IMR-90 (cell line): ENCODE measurements around the gene GDPD5. TPM values are rescaled to one million over a fixed set of nuclear protein-coding genes. Genes with fewer than 3 reads are reported as not detected.

ENCODE experiments used
- ATAC-seq: fragments of 200-7000 bp; cut with Tn5 transposase; 2 replicates; pipeline ENCODE4 v1.9.1; 2020; ENCODE audit warnings: low read depth, mild to moderate bottlenecking, moderate library complexity
- BruUV-seq: library from RNA; stranded (reverse); fragments of 400-500 nt; replicated peaks from 2 replicates; lab custom pipeline; 2021; lab: Mats Ljungman, UMichigan
- CTCF ChIA-PET: fragments of 300-600 bp; formaldehyde crosslinking; extraction: SDS; loops from one replicate; lab custom pipeline; 2021; ENCODE audit warnings: antibody characterized with exemption; lab: Yijun Ruan, JAX
- POLR2A ChIA-PET: fragments of 300-600 bp; sonication (Branson Sonifier 250); formaldehyde crosslinking; loops from one replicate; lab custom pipeline; 2022; ENCODE audit warnings: antibody characterized with exemption; ENCODE audit not compliant: unreplicated experiment; lab: Charles Lee
- DNase-seq: peaks from one replicate; pipeline ENCODE4 v3.0.0; 2013
- H2AFZ ChIP-seq: replicated peaks from 2 replicates; pipeline ENCODE3; 2013; ENCODE audit warnings: low read length, mild to moderate bottlenecking; ENCODE audit not compliant: poor library complexity
- H2AK5ac ChIP-seq: 2 replicates; pipeline ENCODE4 v1.6.1; 2013; ENCODE audit warnings: low read depth, low read length, inconsistent platforms
- H2AK9ac ChIP-seq: replicated peaks from 2 replicates; pipeline ENCODE3; 2013; ENCODE audit warnings: mild to moderate bottlenecking, low read depth, low read length, moderate library complexity; ENCODE audit not compliant: poor library complexity
- H2BK120ac ChIP-seq: 2 replicates; pipeline ENCODE4 v1.6.1; 2013; ENCODE audit warnings: low read depth, low read length, inconsistent platforms
- H2BK15ac ChIP-seq: 3 replicates; pipeline ENCODE4 v1.6.1; 2013; ENCODE audit warnings: low read depth, low read length, inconsistent platforms
- H2BK20ac ChIP-seq: 2 replicates; pipeline ENCODE4 v1.6.1; 2013; ENCODE audit warnings: low read depth, mild to moderate bottlenecking, inconsistent platforms, low read length, moderate library complexity
- H2BK5ac ChIP-seq: 2 replicates; pipeline ENCODE4 v1.6.1; 2013; ENCODE audit warnings: mild to moderate bottlenecking, low read depth, low read length, inconsistent platforms; ENCODE audit not compliant: poor library complexity, severe bottlenecking
- H3K14ac ChIP-seq: replicated peaks from 2 replicates; pipeline ENCODE4 v1.6.1; 2013; ENCODE audit warnings: low read depth, low read length, inconsistent platforms
- H3K18ac ChIP-seq: 2 replicates; pipeline ENCODE4 v1.6.1; 2013; ENCODE audit warnings: low read depth, low read length, control low read depth
- H3K23ac ChIP-seq: 2 replicates; pipeline ENCODE4 v1.6.1; 2013; ENCODE audit warnings: low read depth, low read length, inconsistent platforms
- H3K27ac ChIP-seq: 2 replicates; pipeline ENCODE4 v1.5.1; 2013; ENCODE audit warnings: mild to moderate bottlenecking, control low read depth, low read length; ENCODE audit not compliant: insufficient read depth
- H3K27me3 ChIP-seq: 2 replicates; pipeline ENCODE4 v1.6.1; 2013; ENCODE audit warnings: low read length; ENCODE audit not compliant: control insufficient read depth, insufficient read depth
- H3K36me3 ChIP-seq: 2 replicates; pipeline ENCODE4 v1.6.1; 2013; ENCODE audit warnings: low read length, mixed read lengths; ENCODE audit not compliant: control insufficient read depth, insufficient read depth
- H3K4ac ChIP-seq: 2 replicates; pipeline ENCODE4 v1.6.1; 2013; ENCODE audit warnings: low read depth, low read length, inconsistent platforms
- H3K4me1 ChIP-seq: 2 replicates; pipeline ENCODE4 v1.6.1; 2013; ENCODE audit warnings: low read length, mixed read lengths; ENCODE audit not compliant: control insufficient read depth, insufficient read depth
- H3K4me2 ChIP-seq: 2 replicates; pipeline ENCODE4 v1.6.1; 2013; ENCODE audit warnings: low read depth, mild to moderate bottlenecking, control low read depth, low read length, moderate library complexity
- H3K4me3 ChIP-seq: 2 replicates; pipeline ENCODE4 v1.5.1; 2013; ENCODE audit warnings: low read depth, mild to moderate bottlenecking, control low read depth, low read length, moderate library complexity; ENCODE audit not compliant: insufficient read depth
- H3K56ac ChIP-seq: 2 replicates; pipeline ENCODE4 v1.6.1; 2013; ENCODE audit warnings: low read length, inconsistent platforms; ENCODE audit not compliant: insufficient read depth; ENCODE audit errors: extremely low read depth
- H3K79me1 ChIP-seq, 2 experiments: 2 replicates each; pipeline ENCODE4 v1.6.1; 2013; ENCODE audit warnings: low read length in 2 of 2, inconsistent platforms in 1 of 2, low read depth in 1 of 2
- H3K9ac ChIP-seq: 2 replicates; pipeline ENCODE4 v1.6.1; 2013; ENCODE audit warnings: low read depth, low read length, control low read depth
- H3K9me1 ChIP-seq: 2 replicates; pipeline ENCODE4 v1.6.1; 2013; ENCODE audit warnings: low read length, inconsistent platforms; ENCODE audit not compliant: insufficient read depth
- H3K9me3 ChIP-seq: 2 replicates; pipeline ENCODE4 v1.6.1; 2013; ENCODE audit warnings: low read length; ENCODE audit not compliant: control insufficient read depth, insufficient read depth
- H4K20me1 ChIP-seq: 2 replicates; pipeline ENCODE4 v1.6.1; 2013; ENCODE audit warnings: low read length, inconsistent platforms; ENCODE audit not compliant: insufficient read depth
- H4K5ac ChIP-seq: 2 replicates; pipeline ENCODE4 v1.6.1; 2013; ENCODE audit warnings: mild to moderate bottlenecking, low read depth, low read length, control low read depth
- H4K8ac ChIP-seq, 2 experiments: 2 replicates each; pipeline ENCODE4 v1.6.1; 2013; ENCODE audit warnings: low read depth in 2 of 2, low read length in 2 of 2, control low read depth in 1 of 2, inconsistent platforms in 1 of 2
- H4K91ac ChIP-seq: 2 replicates; pipeline ENCODE4 v1.6.1; 2013; ENCODE audit warnings: low read depth, low read length, inconsistent platforms; ENCODE audit not compliant: insufficient read depth
- FOS ChIP-seq: fragments of 150-350 bp; IDR thresholded peaks from 2 replicates; pipeline ENCODE4 v1.6.1; 2016; ENCODE audit warnings: low read depth, low read length
- MAZ ChIP-seq: IDR thresholded peaks from 2 replicates; pipeline ENCODE4 v1.6.1; 2012; ENCODE audit warnings: low read depth, mild to moderate bottlenecking, low read length, improper control_type of control experiment, moderate library complexity, borderline replicate concordance
- RAD21 ChIP-seq: IDR thresholded peaks from 2 replicates; pipeline ENCODE4 v1.6.1; 2012; ENCODE audit warnings: low read length, improper control_type of control experiment
- RCOR1 ChIP-seq: IDR thresholded peaks from 2 replicates; pipeline ENCODE4 v1.6.1; 2012; ENCODE audit warnings: mild to moderate bottlenecking, low read length, improper control_type of control experiment; ENCODE audit not compliant: insufficient replicate concordance
- WGBS, 2 experiments: methylation state at CpG; one replicate each; pipeline versions ENCODE4 v1.1.5 to v1.1.7; 2013; ENCODE audit warnings: missing lambda C conversion rate in 2 of 2; ENCODE audit not compliant: insufficient read length in 1 of 2; ENCODE audit errors: extremely low coverage in 2 of 2; 5-methylcytosine and 5-hydroxymethylcytosine counted together
- dilution Hi-C: fragments of 300-500 bp; cut with HindIII; formaldehyde crosslinking; loops from one replicate; pipeline ENCODE4 v1.14.3; 2018; ENCODE audit warnings: low sequenced_read_pairs; ENCODE audit not compliant: unreplicated experiment
- in situ Hi-C: fragments of 300-500 bp; cut with MboI; formaldehyde crosslinking; loops from 3 replicates; pipeline ENCODE4 v1.14.3; 2019; ENCODE audit warnings: low sequenced_read_pairs, inconsistent platforms, mixed read lengths
- intact Hi-C: fragments of 100-400 bp; cut with micrococcal nuclease; formaldehyde crosslinking; loops from 2 replicates; pipeline ENCODE4 v1.10.0; 2022
- polyA plus RNA-seq, 3 experiments: library from polyadenylated mRNA; depleted of rRNA; stranded (reverse); fragments of >200 nt; gene quantifications; 2 replicates each; pipeline ENCODE4 v1.2.3, GENCODE V29; 2012; ENCODE audit warnings: low replicate concordance in 1 of 3
- total RNA-seq: library from RNA; depleted of rRNA; stranded (reverse); fragments of >200 nt; gene quantifications from 2 replicates; pipeline ENCODE4 v1.2.3, GENCODE V29; 2012

GDPD5 gene
- total and polyA plus RNA-seq, 2 of the 4 experiments (the other 2 are of a cell fraction) = 2.0 to 7.9 TPM

- Histone ChIP-seq H2BK20ac (peak overlapping the region; percentile 64), H3K4me2 (no peak overlapping the region), H3K9ac (no peak overlapping the region), H4K91ac (peak overlapping the region; percentile 57), H3K79me1 (no peaks in the 10 kb centered on the region), H3K18ac (peak overlapping the region; percentile 17), H3K4me3 (no peak overlapping the region), H3K56ac (no peak overlapping the region), H3K4me1 (peaks cover 22% of the 10 kb centered on the region), H3K27me3 (no peaks in the 10 kb centered on the region), H2BK120ac (peak overlapping the region; percentile 63), H3K23ac (peak overlapping the region; percentile 41; the same call in 1 of the 2 replicates), H3K36me3 (no peaks in the 10 kb centered on the region), H4K20me1 (no peaks in the 10 kb centered on the region), H2BK15ac (peak overlapping the region; percentile 53; the same call in 2 of the 3 replicates), H3K9me1 (0 out of 2 replicates have a peak, but pooled peaks cover 10% of the 10 kb centered on the region), H2AFZ (peak overlapping the region; percentile 74), H3K14ac (peak overlapping the region; percentile 66), H3K9me3 (no peaks in the 10 kb centered on the region), H4K8ac (peak overlapping the region; percentile 19 to 68; a peak in 3 of 4 replicates), H2AK9ac (peak overlapping the region; percentile 89), H3K27ac (no peak overlapping the region), H2AK5ac (peak overlapping the region; percentile 73), H4K5ac (peak overlapping the region; percentile 40), H2BK5ac (no peak overlapping the region), H3K4ac (peak overlapping the region; percentile 77)
- peak; percentile 52 for DNase-seq
- TF ChIP-seq RAD21 = no peak
- no peak for TF ChIP-seq FOS
- TF ChIP-seq MAZ = peak; percentile 59; the same call in 1 of the 2 replicates
- TF ChIP-seq RCOR1 = no peak
- in situ Hi-C loops = no loop called here
- peak; percentile 78 for ATAC-seq
- BruUV-seq = no TSS peak
- POLR2A ChIA-PET = no interaction called here
- CTCF ChIA-PET = no interaction called here
- dilution Hi-C loops = no loop called here
- 94% methylated on average over 6 of the region's 11 CpGs; no CpG with 5 or more reads in 1 of the 2 experiments for WGBS, 2 experiments
- intact Hi-C loops = loop anchor here (5.0 kb wide), 1 partner anchor 51 kb away; no protein-coding TSS in a partner anchor
Measured at GRCh38 chr11:75465701-75466531, 59.8 kb downstream of the GDPD5 start.
